ENCODE results near the gene RHD.
A peak's percentile ranks its signal among the peaks of the same experiment; 100 is the strongest.
"Not testable (repeated sequence)": the region's sequence is repeated elsewhere in the genome, so short reads cannot be mapped to it uniquely, and the experiment has no call there.

Gene RHD

GRCh38 chr1:25312806-25313470, 40.6 kb downstream of the RHD start:
- not testable (repeated sequence) for H3K4me3 Mint-ChIP-seq; H3K4me1 Mint-ChIP-seq; DNase-seq (ENCODE audit: low spot score in 2 of 2); H3K36me3 Mint-ChIP-seq; H3K9me3 Mint-ChIP-seq; ATAC-seq
- H3K27ac Mint-ChIP-seq, result peak overlapping the region; percentile 15

DNA sequence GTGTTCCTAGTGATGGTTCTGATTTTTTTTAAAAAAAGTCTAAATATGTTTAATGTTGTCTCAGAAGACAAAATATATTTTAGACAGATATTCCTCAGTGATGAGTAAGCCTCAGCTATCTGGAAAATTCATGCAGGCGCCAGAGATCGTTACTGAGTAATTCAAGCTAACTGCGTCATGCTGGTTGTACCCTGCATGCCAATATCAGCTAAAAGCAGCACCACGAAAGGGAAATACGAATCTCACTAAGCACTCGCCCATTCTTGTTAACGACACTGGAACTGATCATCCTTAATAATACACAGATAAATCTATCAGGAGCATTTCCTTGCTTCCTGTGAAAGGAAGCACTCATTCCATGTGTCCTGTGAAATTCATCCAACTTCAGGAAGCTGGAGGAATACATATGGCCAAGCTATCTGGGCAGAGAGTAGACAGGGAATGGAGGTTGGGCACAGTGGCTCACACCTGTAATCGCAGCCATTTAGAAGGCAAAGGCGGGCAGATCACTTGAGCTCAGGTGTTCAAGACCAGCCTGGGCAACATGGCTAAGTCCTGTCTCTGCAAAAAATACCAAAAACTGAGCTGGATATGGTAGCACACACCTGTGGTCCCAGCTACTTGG, 48.1 kb downstream of the RHD start:
- ATAC-seq; DNase-seq (ENCODE audit: low spot score in 2 of 2); H3K4me1 Mint-ChIP-seq; H3K9me3 Mint-ChIP-seq; H3K27ac Mint-ChIP-seq; H3K4me3 Mint-ChIP-seq: not testable (repeated sequence)
- H3K36me3 Mint-ChIP-seq, result peaks cover 17% of the 10 kb centered on the region

DNA sequence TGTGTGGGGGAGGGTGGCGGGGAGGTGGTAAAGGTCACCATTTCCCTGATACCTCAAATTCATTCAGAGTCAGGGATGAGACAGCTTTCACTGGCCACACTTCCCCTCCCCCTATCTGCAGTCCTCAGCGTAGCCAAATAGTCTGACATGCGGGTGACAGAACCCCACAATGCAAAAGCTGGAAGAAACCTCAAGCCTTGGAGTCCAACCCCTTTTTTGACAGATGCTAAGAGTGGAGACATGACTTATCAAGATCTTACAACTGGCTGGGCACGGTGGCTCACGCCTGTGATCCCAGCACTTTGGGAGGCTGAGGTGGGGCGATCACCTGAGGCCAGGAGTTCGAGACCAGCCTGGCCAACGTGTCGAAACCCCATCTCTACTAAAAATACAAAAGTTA, 49.8 kb downstream of the RHD start:
- H3K9me3 Mint-ChIP-seq; H3K4me3 Mint-ChIP-seq; H3K4me1 Mint-ChIP-seq; H3K27ac Mint-ChIP-seq; DNase-seq (ENCODE audit: low spot score in 2 of 2); ATAC-seq: not testable (repeated sequence)
- H3K36me3 Mint-ChIP-seq, result peaks cover 17% of the 10 kb centered on the region

DNA sequence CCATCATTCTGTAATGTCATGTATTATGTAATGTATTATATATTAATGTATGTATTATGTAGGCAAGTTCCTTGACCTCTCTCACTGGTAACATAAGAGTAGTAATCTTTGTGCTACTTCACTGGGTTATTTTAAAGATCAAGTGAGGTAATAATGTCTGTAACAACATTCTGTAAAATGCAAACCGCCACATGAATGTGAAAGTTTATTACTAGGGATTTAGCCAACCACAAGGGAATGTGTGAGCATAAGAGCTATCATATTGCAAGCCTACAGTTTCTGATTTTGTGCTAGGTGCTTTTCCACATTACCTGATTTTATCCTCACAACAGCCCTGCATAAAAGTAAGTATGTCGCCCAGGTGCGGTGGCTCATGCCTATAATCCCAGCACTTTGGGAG, 52.1 kb downstream of the RHD start:
- H3K36me3 Mint-ChIP-seq, result peaks cover 11% of the 10 kb centered on the region
- H3K27ac Mint-ChIP-seq; ATAC-seq; DNase-seq (ENCODE audit: low spot score in 2 of 2); H3K4me1 Mint-ChIP-seq; H3K9me3 Mint-ChIP-seq; H3K4me3 Mint-ChIP-seq: not testable (repeated sequence)

DNA sequence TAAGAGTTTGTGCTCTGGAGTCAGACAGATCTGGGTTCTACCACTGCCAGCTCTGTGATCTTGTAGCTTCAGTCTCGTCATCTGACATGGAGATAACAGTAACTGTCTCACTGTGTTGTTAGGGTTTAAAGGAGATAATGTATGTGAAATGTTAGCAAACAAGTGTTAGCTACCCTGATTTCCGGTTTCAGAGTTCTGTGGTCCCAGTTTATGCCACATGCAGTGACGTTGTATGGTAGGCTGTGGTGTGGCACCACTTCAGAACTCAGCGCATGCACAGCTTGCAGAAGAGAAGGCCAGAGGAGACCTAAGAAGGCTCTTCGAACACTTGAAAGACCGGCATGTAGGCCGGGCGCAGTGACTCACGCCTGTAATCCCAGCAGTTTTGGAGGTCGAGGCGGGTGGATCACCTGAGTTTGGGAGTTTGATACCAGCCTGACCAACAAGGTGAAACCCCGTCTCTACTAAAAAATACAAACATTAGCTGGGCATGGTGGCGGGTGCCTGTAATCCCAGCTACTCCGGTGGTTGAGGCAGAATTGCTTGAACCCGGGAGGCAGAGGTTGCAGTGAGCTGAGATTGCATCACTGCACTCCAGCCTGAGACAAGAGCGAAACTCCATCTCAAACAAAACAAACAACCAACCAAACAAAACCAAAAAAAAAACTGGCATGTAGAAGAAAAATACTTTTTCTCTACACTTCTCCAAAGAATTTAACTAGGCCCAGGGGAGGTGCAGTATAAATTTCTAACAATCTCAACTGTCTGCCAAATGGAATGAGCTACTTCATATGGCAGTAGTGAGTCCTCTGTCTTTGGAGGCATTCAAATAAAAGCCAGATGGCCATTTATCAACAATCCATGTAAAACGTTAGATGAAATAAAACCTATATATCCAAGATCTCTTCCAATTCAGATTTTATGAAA, 55.8 kb downstream of the RHD start:
- Mint-ChIP-seq H3K4me1 (peaks cover 18% of the 10 kb centered on the region), H3K36me3 (peaks cover 18% of the 10 kb centered on the region)
- not testable (repeated sequence) for H3K27ac Mint-ChIP-seq; H3K4me3 Mint-ChIP-seq; H3K9me3 Mint-ChIP-seq; DNase-seq (ENCODE audit: low spot score in 2 of 2)
- peak; percentile 96 for ATAC-seq

GRCh38 chr1:25328791-25329185, 56.5 kb downstream of the RHD start:
- DNase-seq (ENCODE audit: low spot score in 2 of 2); H3K27ac Mint-ChIP-seq; H3K4me3 Mint-ChIP-seq; ATAC-seq; H3K9me3 Mint-ChIP-seq: not testable (repeated sequence)
- H3K4me1 Mint-ChIP-seq, result peaks cover 24% of the 10 kb centered on the region
- H3K36me3 Mint-ChIP-seq, result peaks cover 20% of the 10 kb centered on the region

GRCh38 chr1:25329336-25329735, 57.0 kb downstream of the RHD start:
- Mint-ChIP-seq H3K36me3 (peaks cover 20% of the 10 kb centered on the region), H3K27ac (peak overlapping the region; percentile 75), H3K4me1 (peaks cover 25% of the 10 kb centered on the region), H3K4me3 (peak overlapping the region; percentile 40)
- H3K9me3 Mint-ChIP-seq; ATAC-seq; DNase-seq (ENCODE audit: low spot score in 2 of 2): not testable (repeated sequence)

- peak; percentile 84 for ATAC-seq
- H3K9me3 Mint-ChIP-seq, result not testable (repeated sequence)
- DNase-seq (ENCODE audit: low spot score in 2 of 2), result peak in 1 of 2 donors; percentile 55
- Mint-ChIP-seq H3K36me3 (peaks cover 20% of the 10 kb centered on the region), H3K27ac (peak overlapping the region; percentile 75), H3K4me1 (peaks cover 30% of the 10 kb centered on the region), H3K4me3 (peak overlapping the region; percentile 40)
These were observed 57.6 kb downstream of the RHD start for GRCh38 chr1:25329950-25330349.

- H3K4me3 Mint-ChIP-seq, result peak overlapping the region; percentile 91
- ATAC-seq, result peak; percentile 5
- DNase-seq (ENCODE audit: low spot score in 2 of 2), result peak in 1 of 2 donors; percentile 73
- H3K27ac Mint-ChIP-seq, result peak overlapping the region; percentile 83
- not testable (repeated sequence) for H3K9me3 Mint-ChIP-seq
- H3K36me3 Mint-ChIP-seq, result peaks cover 48% of the 10 kb centered on the region
- peaks cover 32% of the 10 kb centered on the region for H3K4me1 Mint-ChIP-seq
These were observed 64.6 kb downstream of the RHD start for GRCh38 chr1:25336922-25337354.

DNA sequence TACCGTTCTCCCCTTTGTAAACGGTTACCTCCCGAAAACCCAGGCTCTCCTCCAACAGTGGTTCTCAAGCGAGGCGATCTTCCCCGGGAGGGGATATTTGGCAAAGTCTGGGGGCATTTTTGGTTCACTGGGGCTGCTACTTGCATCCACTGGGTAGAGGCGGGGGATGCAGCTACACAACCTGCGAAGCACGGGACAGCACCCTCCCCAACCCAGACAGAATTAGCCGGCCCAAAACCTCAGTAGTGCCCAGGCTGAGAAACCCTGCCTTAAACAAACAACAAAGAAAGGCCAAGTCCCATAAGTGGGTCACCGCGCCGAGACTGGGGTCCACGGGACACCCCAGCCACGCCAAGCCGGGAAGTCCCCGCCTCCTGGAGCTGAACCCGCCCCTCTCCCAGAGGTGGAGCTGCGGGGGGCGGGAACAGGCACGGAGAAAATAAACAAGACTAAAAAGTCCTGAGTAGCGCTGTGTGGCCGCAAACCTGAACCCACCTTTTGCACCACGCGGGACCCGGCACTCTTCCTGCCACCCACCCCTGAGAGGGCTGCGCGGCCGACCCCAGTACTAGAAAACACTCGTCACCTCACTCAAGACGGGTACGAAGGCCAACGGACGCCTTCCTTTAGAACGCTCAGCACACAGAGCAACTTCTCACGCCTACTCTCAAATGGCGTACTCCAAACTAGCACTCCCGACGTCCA, 65.3 kb downstream of the RHD start:
- Mint-ChIP-seq H3K27ac (peak overlapping the region; percentile 93), H3K4me3 (peak overlapping the region; percentile 86), H3K4me1 (peaks cover 30% of the 10 kb centered on the region), H3K36me3 (peaks cover 50% of the 10 kb centered on the region)
- H3K9me3 Mint-ChIP-seq, result not testable (repeated sequence)
- DNase-seq (ENCODE audit: low spot score in 2 of 2), result peak in 1 of 2 donors; percentile 17
- peak; percentile 82 for ATAC-seq

- DNase-seq (ENCODE audit: low spot score in 2 of 2) (peak; percentile 88 to 97), ATAC-seq (peak; percentile 86)
- peak within 1 kb of the TSS; percentile 93 for H3K27ac Mint-ChIP-seq
- no peaks in the 10 kb centered on the region for H3K9me3 Mint-ChIP-seq
- H3K36me3 Mint-ChIP-seq, result peaks cover 51% of the 10 kb centered on the region
- peak within 1 kb of the TSS; percentile 91 for H3K4me3 Mint-ChIP-seq
- H3K4me1 Mint-ChIP-seq, result peaks cover 27% of the 10 kb centered on the region
These were observed 66.1 kb downstream of the RHD start, which contains the start of gene TMEM50A for GRCh38 chr1:25338188-25338981. Gene TMEM50A (plus strand): TSS chr1:25338334. CDS start chr1:25340487, 2,153 bp downstream.

DNA sequence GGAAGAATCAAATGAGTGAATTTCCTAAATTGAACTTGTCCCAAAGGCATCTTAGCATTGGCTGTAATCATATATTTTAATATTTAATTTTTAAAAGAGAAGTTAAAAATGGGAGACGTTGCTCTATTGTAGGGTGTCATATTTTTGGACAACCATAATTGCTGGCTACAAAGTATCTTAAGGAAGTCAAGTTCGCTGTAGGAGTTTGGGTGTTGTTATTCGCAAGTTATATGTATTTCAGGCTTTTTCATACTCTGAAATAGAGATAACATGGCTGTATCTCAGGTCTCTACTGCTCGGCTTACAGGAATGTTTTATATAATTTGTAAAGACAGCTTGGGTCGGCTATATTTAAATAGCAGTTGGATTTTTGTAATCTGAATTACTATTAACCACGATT, 66.7 kb downstream of the RHD start:
- H3K4me3 Mint-ChIP-seq, result peak overlapping the region; percentile 86
- peak overlapping the region; percentile 93 for H3K27ac Mint-ChIP-seq
- H3K4me1 Mint-ChIP-seq, result peaks cover 30% of the 10 kb centered on the region
- DNase-seq (ENCODE audit: low spot score in 2 of 2) (no peak), ATAC-seq (no peak)
- H3K9me3 Mint-ChIP-seq, result no peaks in the 10 kb centered on the region
- H3K36me3 Mint-ChIP-seq, result peaks cover 57% of the 10 kb centered on the region

GRCh38 chr1:25341746-25342145, 69.4 kb downstream of the RHD start:
- H3K9me3 Mint-ChIP-seq, result no peaks in the 10 kb centered on the region
- H3K4me1 Mint-ChIP-seq, result peaks cover 24% of the 10 kb centered on the region
- peak overlapping the region; percentile 52 for H3K27ac Mint-ChIP-seq
- peaks cover 84% of the 10 kb centered on the region for H3K36me3 Mint-ChIP-seq
- no peak overlapping the region for H3K4me3 Mint-ChIP-seq
- no peak for DNase-seq (ENCODE audit: low spot score in 2 of 2)
- no peak for ATAC-seq

DNA sequence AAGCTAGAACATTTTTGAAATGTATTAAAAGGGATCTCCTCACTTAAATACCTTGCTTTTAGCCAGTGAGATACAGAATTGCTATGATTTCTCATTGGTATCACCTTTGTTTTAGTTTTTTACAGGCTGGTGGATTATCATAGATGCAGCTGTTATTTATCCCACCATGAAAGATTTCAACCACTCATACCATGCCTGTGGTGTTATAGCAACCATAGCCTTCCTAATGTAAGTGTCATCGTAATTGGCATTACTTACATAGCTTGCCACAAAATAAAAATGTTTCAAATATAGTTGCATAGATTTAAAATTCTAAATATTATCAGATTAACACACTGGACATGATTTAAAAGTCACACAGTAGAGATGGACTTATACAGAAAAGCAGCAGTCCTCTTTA, 70.5 kb downstream of the RHD start:
- peaks cover 31% of the 10 kb centered on the region for H3K4me1 Mint-ChIP-seq
- H3K36me3 Mint-ChIP-seq, result peaks cover 95% of the 10 kb centered on the region
- H3K27ac Mint-ChIP-seq, result peak overlapping the region; percentile 1
- no peak overlapping the region for H3K4me3 Mint-ChIP-seq
- DNase-seq (ENCODE audit: low spot score in 2 of 2) (no peak), ATAC-seq (no peak)
- no peaks in the 10 kb centered on the region for H3K9me3 Mint-ChIP-seq

Measured in stimulated activated effector memory CD8-positive, alpha-beta T cell treated with anti-CD3 and anti-CD28 coated beads, Interleukin-12 subunit alpha, Interleukin-12 subunit beta, amount 100 ng/mL, for 72 hours (primary cell).